MM.1S (cell line): ENCODE results near the gene CTSO.

ENCODE experiments used
- DNase-seq: peaks from one replicate; pipeline ENCODE4 v3.0.0-alpha.2; 2015
- H2AFZ ChIP-seq: fragments of 300-600 bp; sonication (generic); 2 replicates; pipeline ENCODE4 v1.6.0; 2016; ENCODE audit warnings: antibody characterized with exemption, low read length
- H3F3A ChIP-seq: fragments of 300-600 bp; sonication (generic); 2 replicates; pipeline ENCODE4 v1.6.1; 2016; ENCODE audit warnings: mild to moderate bottlenecking, antibody characterized with exemption, low read length, moderate library complexity, mixed read lengths; ENCODE audit not compliant: insufficient read depth
- H3K27ac ChIP-seq: fragments of 300-600 bp; sonication (generic); 2 replicates; pipeline ENCODE4 v1.5.1; 2016; ENCODE audit warnings: mild to moderate bottlenecking, low read length
- H3K27me3 ChIP-seq: fragments of 300-600 bp; sonication (generic); replicated peaks from 2 replicates; pipeline ENCODE4 v1.6.0; 2016; ENCODE audit warnings: low read length; ENCODE audit not compliant: insufficient read depth
- H3K36me3 ChIP-seq: fragments of 300-600 bp; sonication (generic); replicated peaks from 2 replicates; pipeline ENCODE4 v1.6.1; 2016; ENCODE audit warnings: mild to moderate bottlenecking, low read length, mixed read lengths; ENCODE audit not compliant: insufficient read depth
- H3K4me1 ChIP-seq: fragments of 300-600 bp; sonication (generic); 2 replicates; pipeline ENCODE4 v1.6.1; 2016; ENCODE audit warnings: low read length, mixed read lengths
- H3K4me2 ChIP-seq: fragments of 300-600 bp; sonication (generic); 2 replicates; pipeline ENCODE4 v1.6.0; 2016; ENCODE audit warnings: low read depth, low read length
- H3K4me3 ChIP-seq: fragments of 300-600 bp; sonication (generic); 2 replicates; pipeline ENCODE4 v1.5.1; 2016; ENCODE audit warnings: low read length, mixed read lengths
- H3K79me2 ChIP-seq: fragments of 300-600 bp; sonication (generic); 2 replicates; pipeline ENCODE4 v1.6.1; 2016; ENCODE audit warnings: mixed run types, low read length, mixed read lengths
- H3K9ac ChIP-seq: fragments of 300-600 bp; sonication (generic); 2 replicates; pipeline ENCODE4 v1.6.1; 2016; ENCODE audit warnings: low read length, mixed read lengths
- H3K9me2 ChIP-seq: fragments of 300-600 bp; sonication (generic); replicated peaks from 2 replicates; pipeline ENCODE4 v1.6.1; 2016; ENCODE audit warnings: mild to moderate bottlenecking, low read length, mixed read lengths; ENCODE audit not compliant: insufficient read depth
- H3K9me3 ChIP-seq: fragments of 300-600 bp; sonication (generic); replicated peaks from 2 replicates; pipeline ENCODE4 v1.6.1; 2016; ENCODE audit warnings: mild to moderate bottlenecking, low read length, mixed read lengths; ENCODE audit not compliant: insufficient read depth
- H4K20me1 ChIP-seq: fragments of 300-600 bp; sonication (generic); 2 replicates; pipeline ENCODE4 v1.6.1; 2016; ENCODE audit warnings: mild to moderate bottlenecking, low read length, moderate library complexity, mixed read lengths; ENCODE audit not compliant: insufficient read depth
- CTCF ChIP-seq: fragments of 300-600 bp; sonication (generic); IDR thresholded peaks from 2 replicates; pipeline ENCODE4 v1.5.1; 2016; ENCODE audit warnings: antibody characterized with exemption, low read length, mixed read lengths
- EZH2 ChIP-seq: fragments of 300-600 bp; sonication (generic); optimal IDR thresholded peaks from 2 replicates; pipeline ENCODE3; 2017; ENCODE audit warnings: low read depth, mild to moderate bottlenecking, antibody characterized with exemption, low read length, mixed read lengths
- EZH2phosphoT487 ChIP-seq: fragments of 300-600 bp; sonication (generic); IDR thresholded peaks from 2 replicates; pipeline ENCODE4 v1.6.1; 2018; ENCODE audit warnings: antibody characterized with exemption, low read length

CTSO gene

DNA sequence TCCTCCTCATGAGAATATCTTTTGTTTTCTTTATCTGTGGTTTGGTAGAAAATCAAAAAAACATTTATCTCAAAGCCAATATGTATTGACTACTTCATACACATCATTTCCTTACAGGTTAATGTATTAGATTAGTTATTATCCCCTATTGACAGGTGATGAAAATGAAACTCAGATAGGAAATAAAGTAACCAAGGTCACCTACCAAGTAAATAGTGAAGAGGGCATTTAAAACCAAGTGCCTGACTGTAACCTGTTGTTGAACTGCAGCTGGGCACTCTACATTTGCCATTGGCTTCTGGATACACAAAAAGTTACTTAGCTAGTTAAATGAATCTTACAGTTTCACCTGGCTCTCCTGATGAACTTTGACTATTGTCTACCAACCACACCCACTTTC lies 41.4 kb upstream of the CTSO start:
- no peaks in the 10 kb centered on the region for H3K4me1 ChIP-seq
- H3K27me3 ChIP-seq, result no peaks in the 10 kb centered on the region
- H3K9ac ChIP-seq, result no peak overlapping the region
- no peaks in the 10 kb centered on the region for H3F3A ChIP-seq
- no peaks in the 10 kb centered on the region for H3K36me3 ChIP-seq
- no peak for DNase-seq
- no peaks in the 10 kb centered on the region for H3K9me2 ChIP-seq
- H3K4me3 ChIP-seq, result no peak overlapping the region
- no peak overlapping the region for H3K27ac ChIP-seq
- no peaks in the 10 kb centered on the region for H4K20me1 ChIP-seq
- H2AFZ ChIP-seq, result no peak overlapping the region
- no peak overlapping the region for H3K4me2 ChIP-seq
- no peaks in the 10 kb centered on the region for H3K9me3 ChIP-seq
- TF ChIP-seq CTCF, result no peak
- TF ChIP-seq EZH2phosphoT487, result no peak
- TF ChIP-seq EZH2, result no peak
- H3K79me2 ChIP-seq, result no peaks in the 10 kb centered on the region

- Histone ChIP-seq H2AFZ (no peak overlapping the region), H3K9ac (no peak overlapping the region), H3K4me3 (no peak overlapping the region), H3K4me1 (no peaks in the 10 kb centered on the region), H3K79me2 (no peaks in the 10 kb centered on the region), H3K9me3 (no peaks in the 10 kb centered on the region), H3F3A (no peaks in the 10 kb centered on the region), H3K4me2 (no peak overlapping the region), H3K36me3 (no peaks in the 10 kb centered on the region), H4K20me1 (no peaks in the 10 kb centered on the region), H3K27ac (no peak overlapping the region), H3K9me2 (no peaks in the 10 kb centered on the region), H3K27me3 (no peaks in the 10 kb centered on the region)
- no peak for DNase-seq
- TF ChIP-seq CTCF (no peak), EZH2phosphoT487 (no peak), EZH2 (no peak)
Measured at GRCh38 chr4:155984106-155984797, 30.6 kb upstream of the CTSO start.

DNA sequence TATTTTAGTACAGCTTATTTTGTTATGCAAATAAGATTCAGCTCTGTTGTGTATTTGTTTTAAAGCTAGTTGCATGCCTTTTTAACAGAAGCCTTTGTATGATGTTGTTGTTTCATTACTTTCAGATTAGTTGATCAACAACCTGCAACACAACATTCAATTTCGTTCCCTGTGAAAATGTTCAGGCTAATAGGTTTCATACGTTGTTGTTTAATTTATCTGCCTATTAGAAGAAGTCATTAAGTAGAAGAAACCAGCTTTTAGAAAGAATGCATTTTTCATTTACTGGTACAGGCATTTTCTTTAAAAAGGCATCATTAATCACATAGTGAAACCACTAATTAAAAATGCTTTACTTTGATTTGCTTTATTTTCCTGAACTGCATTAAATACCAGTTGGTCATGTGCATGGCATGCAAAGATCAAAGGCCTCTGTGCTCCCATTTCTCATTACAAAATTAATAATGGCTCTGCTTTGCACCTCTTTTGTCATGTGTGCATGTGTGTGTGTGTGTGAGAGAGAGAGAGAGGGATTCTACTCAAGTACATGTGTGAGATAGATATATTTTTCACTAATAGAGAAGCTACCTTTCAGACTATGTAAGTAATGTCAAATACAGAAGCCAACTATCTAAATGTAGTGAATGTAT lies 29.2 kb upstream of the CTSO start:
- Histone ChIP-seq H3K4me2 (no peak overlapping the region), H3K4me3 (no peak overlapping the region), H3F3A (no peaks in the 10 kb centered on the region), H2AFZ (no peak overlapping the region), H3K9me2 (no peaks in the 10 kb centered on the region), H3K27ac (no peak overlapping the region), H3K9me3 (no peaks in the 10 kb centered on the region), H3K9ac (no peak overlapping the region), H3K36me3 (no peaks in the 10 kb centered on the region), H3K27me3 (no peaks in the 10 kb centered on the region), H3K79me2 (no peaks in the 10 kb centered on the region), H4K20me1 (no peaks in the 10 kb centered on the region), H3K4me1 (no peaks in the 10 kb centered on the region)
- no peak for DNase-seq
- no peak for TF ChIP-seq EZH2
- TF ChIP-seq EZH2phosphoT487, result no peak
- TF ChIP-seq CTCF, result no peak
